ENCODE measurements around the gene PTPRE.
"Not testable (repeated sequence)": the region's sequence is repeated elsewhere in the genome, so short reads cannot be mapped to it uniquely, and the experiment has no call there.

The PTPRE gene

DNA sequence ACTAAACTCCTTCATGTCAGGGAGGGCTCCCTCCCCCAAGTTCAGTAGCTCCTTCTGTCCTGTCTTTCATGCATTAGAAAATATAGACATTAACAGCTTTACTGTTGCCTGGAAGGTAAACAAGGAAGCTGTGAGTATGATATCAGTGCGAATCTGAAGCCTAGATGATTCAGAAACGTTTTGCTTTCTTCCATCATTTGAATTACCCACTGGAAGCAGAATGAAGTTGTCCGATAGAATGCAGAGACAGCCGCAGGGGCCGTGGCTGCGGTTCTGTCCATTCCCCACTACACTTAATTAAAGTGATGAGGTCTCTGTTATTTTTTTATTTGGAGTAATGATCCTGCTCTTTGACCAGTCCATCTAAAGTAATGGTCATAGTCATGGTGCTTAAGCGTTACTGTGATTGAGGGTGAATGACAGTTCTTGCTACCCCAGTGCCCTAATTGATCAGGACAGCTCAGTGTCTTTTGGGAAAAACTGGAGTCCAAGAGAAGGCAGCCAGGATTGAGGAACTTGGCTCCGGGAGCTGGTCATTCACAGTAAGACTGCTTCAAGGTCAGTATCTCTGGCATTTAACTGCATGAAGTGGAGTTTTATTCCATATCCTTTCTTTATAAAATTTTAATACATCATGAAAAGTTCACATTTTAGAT lies 69.9 kb downstream of the PTPRE start:
- Mint-ChIP-seq H3K4me1 (ENCODE audit: low read depth) (peaks cover 6% of the 10 kb centered on the region), H3K4me3 (no peak overlapping the region), H3K36me3 (ENCODE audit: low read depth) (no peaks in the 10 kb centered on the region), H3K9me3 (peaks cover 10% of the 10 kb centered on the region), H3K27ac (no peak overlapping the region), H3K27me3 (peaks cover 45% of the 10 kb centered on the region)
- no peak for DNase-seq

DNA sequence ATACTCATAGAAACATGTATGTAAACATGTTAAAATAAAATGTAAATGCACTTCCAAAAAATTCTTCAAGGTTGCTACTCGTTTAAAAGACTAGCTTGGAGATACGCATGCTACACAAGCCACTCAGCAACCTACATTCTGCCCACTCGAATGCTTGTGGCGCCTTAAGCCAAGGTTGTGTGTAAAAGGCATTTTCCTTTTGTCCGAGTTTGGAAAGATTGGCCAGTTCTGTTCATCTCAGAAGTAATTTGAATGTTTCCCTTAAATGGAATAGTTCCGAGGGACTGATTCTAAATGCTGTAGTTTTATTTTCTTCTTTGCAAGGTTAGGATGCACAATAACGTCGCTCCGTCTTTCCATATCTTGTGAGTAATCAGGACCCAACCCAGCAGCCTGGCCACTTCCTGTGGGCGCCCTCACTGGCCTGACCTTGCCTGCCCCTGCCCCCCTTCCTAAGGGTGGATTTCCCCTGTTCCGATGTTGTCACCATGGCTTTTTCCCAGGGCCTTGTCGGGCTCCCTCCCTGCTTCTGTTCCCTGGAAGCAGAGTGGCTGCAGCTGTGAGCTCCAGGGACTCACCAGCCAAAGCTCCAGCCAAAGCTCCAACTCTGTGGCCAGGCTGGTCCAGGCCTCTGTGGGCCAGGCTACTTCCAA lies 70.6 kb downstream of the PTPRE start:
- no peak overlapping the region for H3K27ac Mint-ChIP-seq

GRCh38 chr10:127978481-127978880 lies 71.6 kb downstream of the PTPRE start:
- no peak overlapping the region for H3K27ac Mint-ChIP-seq

More for the DNA sequence above, 70.6 kb downstream of the PTPRE start:
- Mint-ChIP-seq H3K4me3 (no peak overlapping the region), H3K36me3 (ENCODE audit: low read depth) (no peaks in the 10 kb centered on the region), H3K9me3 (peaks cover 10% of the 10 kb centered on the region), H3K27me3 (peaks cover 45% of the 10 kb centered on the region), H3K4me1 (ENCODE audit: low read depth) (peaks cover 6% of the 10 kb centered on the region)
- DNase-seq: peak; percentile 24

GRCh38 chr10:127979045-127979444 lies 72.1 kb downstream of the PTPRE start:
- no peak overlapping the region for H3K27ac Mint-ChIP-seq
- H3K4me1 Mint-ChIP-seq (ENCODE audit: low read depth): peaks cover 12% of the 10 kb centered on the region
- H3K36me3 Mint-ChIP-seq (ENCODE audit: low read depth): no peaks in the 10 kb centered on the region
- no peak overlapping the region for H3K4me3 Mint-ChIP-seq
- H3K9me3 Mint-ChIP-seq: peaks cover 10% of the 10 kb centered on the region
- peaks cover 34% of the 10 kb centered on the region for H3K27me3 Mint-ChIP-seq
- no peak for DNase-seq

More at GRCh38 chr10:127978481-127978880, 71.6 kb downstream of the PTPRE start:
- DNase-seq: no peak
- peaks cover 10% of the 10 kb centered on the region for H3K9me3 Mint-ChIP-seq
- H3K27me3 Mint-ChIP-seq: peaks cover 40% of the 10 kb centered on the region
- no peak overlapping the region for H3K4me3 Mint-ChIP-seq
- H3K36me3 Mint-ChIP-seq (ENCODE audit: low read depth): no peaks in the 10 kb centered on the region
- H3K4me1 Mint-ChIP-seq (ENCODE audit: low read depth): peaks cover 8% of the 10 kb centered on the region

DNA sequence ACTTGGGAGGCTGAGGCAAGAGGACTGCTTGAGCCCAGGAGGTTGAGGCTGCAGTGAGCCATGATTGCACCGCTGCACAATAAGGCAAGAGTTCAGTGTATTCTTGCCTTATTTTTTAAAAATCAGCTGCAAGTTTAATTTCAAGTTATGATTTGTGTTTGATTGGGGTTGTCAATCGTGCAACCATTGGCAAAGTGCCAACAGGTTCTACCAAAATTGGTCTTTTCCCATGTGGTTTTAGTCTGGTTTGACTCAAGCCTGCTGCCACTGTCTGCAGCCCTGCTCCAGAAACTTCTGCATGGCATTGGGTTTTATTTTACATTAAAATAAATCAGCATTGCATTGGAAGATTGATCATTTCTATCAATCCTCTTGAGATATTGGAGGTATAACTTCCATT lies 72.7 kb downstream of the PTPRE start:
- H3K36me3 Mint-ChIP-seq (ENCODE audit: low read depth): no peaks in the 10 kb centered on the region
- H3K27ac Mint-ChIP-seq: no peak overlapping the region
- H3K4me1 Mint-ChIP-seq (ENCODE audit: low read depth): peaks cover 13% of the 10 kb centered on the region
- peaks cover 10% of the 10 kb centered on the region for H3K9me3 Mint-ChIP-seq
- peaks cover 30% of the 10 kb centered on the region for H3K27me3 Mint-ChIP-seq
- no peak overlapping the region for H3K4me3 Mint-ChIP-seq
- no peak for DNase-seq

GRCh38 chr10:127980898-127981297 lies 74.0 kb downstream of the PTPRE start:
- DNase-seq: no peak
- no peak overlapping the region for H3K27ac Mint-ChIP-seq
- peaks cover 10% of the 10 kb centered on the region for H3K9me3 Mint-ChIP-seq
- no peak overlapping the region for H3K4me3 Mint-ChIP-seq
- peaks cover 17% of the 10 kb centered on the region for H3K27me3 Mint-ChIP-seq
- H3K36me3 Mint-ChIP-seq (ENCODE audit: low read depth): no peaks in the 10 kb centered on the region
- H3K4me1 Mint-ChIP-seq (ENCODE audit: low read depth): peaks cover 16% of the 10 kb centered on the region

DNA sequence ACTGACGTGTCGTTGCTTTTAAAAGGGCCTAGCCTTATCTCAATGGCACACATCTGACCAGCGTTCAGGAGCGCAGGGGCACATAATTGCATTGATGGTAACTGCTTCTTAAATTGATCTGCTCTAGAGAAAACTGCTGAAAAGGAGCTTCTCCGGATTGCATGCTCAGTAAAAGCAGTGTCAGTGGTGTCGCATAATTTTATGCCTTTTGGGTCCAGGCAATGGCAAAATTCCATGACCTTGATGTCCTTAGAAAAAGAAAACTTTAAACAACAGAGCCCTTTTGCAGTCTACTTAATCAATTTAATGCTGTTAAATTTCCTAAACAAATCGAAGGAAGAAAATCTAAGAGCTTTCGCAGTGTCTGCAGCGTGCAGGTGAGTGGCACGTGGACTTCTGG lies 75.7 kb downstream of the PTPRE start:
- Mint-ChIP-seq H3K4me3 (no peak overlapping the region), H3K9me3 (peaks cover 10% of the 10 kb centered on the region), H3K36me3 (ENCODE audit: low read depth) (no peaks in the 10 kb centered on the region), H3K27ac (no peak overlapping the region), H3K4me1 (ENCODE audit: low read depth) (peaks cover 26% of the 10 kb centered on the region), H3K27me3 (peaks cover 2% of the 10 kb centered on the region)
- DNase-seq: no peak

- Mint-ChIP-seq H3K27me3 (no peaks in the 10 kb centered on the region), H3K36me3 (ENCODE audit: low read depth) (no peaks in the 10 kb centered on the region), H3K4me3 (no peak overlapping the region), H3K4me1 (ENCODE audit: low read depth) (peaks cover 24% of the 10 kb centered on the region), H3K27ac (no peak overlapping the region), H3K9me3 (peaks cover 10% of the 10 kb centered on the region)
- no peak for DNase-seq
Measured at GRCh38 chr10:127983344-127984100, 76.6 kb downstream of the PTPRE start.

DNA sequence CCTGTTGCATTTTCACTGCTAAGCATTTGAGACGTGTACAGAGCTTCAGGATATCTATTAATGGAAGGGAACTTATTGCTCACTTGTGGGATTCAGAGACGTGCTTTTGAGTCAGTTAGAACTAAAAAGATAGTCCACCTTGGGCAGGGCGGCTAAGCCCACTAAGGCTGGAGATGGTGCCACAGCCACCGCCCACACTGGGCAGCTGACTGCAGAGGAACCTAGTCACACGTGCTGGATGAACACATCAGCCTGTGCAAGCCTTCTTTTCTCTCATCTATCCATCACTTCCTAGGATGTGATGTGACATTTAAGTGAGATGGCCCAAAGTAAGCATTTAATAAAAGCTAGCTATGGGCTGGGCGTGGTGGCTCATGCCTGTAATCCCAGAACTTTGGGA lies 78.0 kb downstream of the PTPRE start:
- Mint-ChIP-seq H3K9me3 (peaks cover 3% of the 10 kb centered on the region), H3K27ac (no peak overlapping the region), H3K27me3 (no peaks in the 10 kb centered on the region), H3K36me3 (ENCODE audit: low read depth) (no peaks in the 10 kb centered on the region), H3K4me3 (no peak overlapping the region), H3K4me1 (ENCODE audit: low read depth) (peaks cover 32% of the 10 kb centered on the region)
- DNase-seq: no peak

- Mint-ChIP-seq H3K4me3 (no peak overlapping the region), H3K4me1 (ENCODE audit: low read depth) (peaks cover 50% of the 10 kb centered on the region), H3K27ac (peak overlapping the region; percentile 76), H3K27me3 (no peaks in the 10 kb centered on the region), H3K9me3 (no peaks in the 10 kb centered on the region), H3K36me3 (ENCODE audit: low read depth) (no peaks in the 10 kb centered on the region)
- DNase-seq: no peak
Measured at GRCh38 chr10:127986531-127987466, 79.9 kb downstream of the PTPRE start.

DNA sequence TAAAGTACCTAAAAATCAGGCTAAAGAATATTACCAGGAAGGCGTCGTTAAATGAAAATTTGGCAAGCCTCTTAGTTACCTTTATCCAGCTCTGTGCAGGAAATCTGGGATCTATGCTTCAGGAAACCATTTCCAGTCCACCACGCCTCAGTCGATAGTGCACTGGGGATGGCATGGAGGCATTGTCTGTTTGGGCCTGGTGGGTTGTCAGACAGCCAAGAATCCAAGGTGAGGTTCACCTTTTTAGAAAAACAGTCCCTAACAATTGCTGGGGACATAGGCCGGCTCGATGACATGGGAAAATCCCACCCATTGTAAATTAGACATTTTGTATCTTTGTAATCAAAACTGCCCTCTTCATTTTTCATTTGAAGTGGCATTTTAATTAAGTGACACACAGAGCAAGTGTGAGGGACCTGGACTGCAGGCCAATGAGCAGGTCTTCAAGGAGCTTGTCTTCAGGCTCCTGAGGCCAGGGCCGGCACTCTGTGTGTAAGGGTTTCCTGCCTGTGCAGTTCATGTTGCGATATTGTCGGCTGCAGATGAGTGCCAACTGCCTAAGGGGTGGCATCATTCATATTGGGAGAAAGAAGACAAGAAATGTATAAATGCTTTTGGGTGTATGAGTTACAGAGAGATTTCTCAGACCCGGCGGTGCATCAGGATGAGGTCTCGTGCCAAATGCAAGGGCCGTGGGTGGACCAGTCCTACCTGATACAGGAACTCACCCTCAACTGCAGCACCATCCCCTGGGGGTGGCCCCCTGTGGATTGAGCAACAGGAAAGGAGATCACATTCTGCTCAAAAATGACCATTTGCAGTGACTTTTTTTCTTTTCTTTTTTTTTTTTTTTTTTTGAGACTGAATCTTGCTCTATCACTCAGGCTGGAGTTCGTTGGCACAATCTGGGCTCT lies 80.8 kb downstream of the PTPRE start:
- no peaks in the 10 kb centered on the region for H3K27me3 Mint-ChIP-seq
- H3K9me3 Mint-ChIP-seq: no peaks in the 10 kb centered on the region
- peaks cover 59% of the 10 kb centered on the region for H3K4me1 Mint-ChIP-seq (ENCODE audit: low read depth)
- H3K36me3 Mint-ChIP-seq (ENCODE audit: low read depth): no peaks in the 10 kb centered on the region
- H3K4me3 Mint-ChIP-seq: no peak overlapping the region
- H3K27ac Mint-ChIP-seq: no peak overlapping the region
- no peak for DNase-seq

DNA sequence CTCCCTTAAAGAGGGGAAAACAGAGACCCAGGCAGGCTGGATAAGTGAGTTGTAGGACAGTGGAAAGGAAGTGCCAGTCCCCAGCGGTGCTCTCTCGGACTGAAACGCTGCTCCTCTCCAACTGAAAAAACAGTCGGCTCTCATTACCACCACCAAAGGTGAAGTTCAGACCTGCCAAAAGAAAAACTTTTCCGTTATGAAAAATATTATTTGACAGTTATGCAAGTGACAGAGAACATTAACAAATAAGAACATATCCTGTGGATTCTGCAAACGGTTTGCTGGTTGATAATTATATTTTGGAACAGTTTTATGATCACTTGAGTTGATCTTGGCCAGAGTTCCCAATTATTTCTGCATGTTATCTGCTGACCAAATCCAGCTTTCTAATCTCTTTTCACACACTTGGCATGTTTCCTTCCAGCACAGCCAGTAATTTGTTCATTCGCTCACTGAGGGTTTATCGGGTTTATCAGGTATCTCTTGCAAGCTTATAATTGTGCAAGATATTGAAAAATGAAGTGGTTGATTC lies 82.6 kb downstream of the PTPRE start:
- no peak for DNase-seq
- no peak overlapping the region for H3K4me3 Mint-ChIP-seq

GRCh38 chr10:127990132-127990788 lies 83.4 kb downstream of the PTPRE start:
- H3K36me3 Mint-ChIP-seq (ENCODE audit: low read depth); H3K27me3 Mint-ChIP-seq; H3K9me3 Mint-ChIP-seq: not testable (repeated sequence)
- Mint-ChIP-seq H3K4me3 (peak overlapping the region; percentile 47), H3K4me1 (ENCODE audit: low read depth) (peaks cover 57% of the 10 kb centered on the region), H3K27ac (peak overlapping the region; percentile 97)
- DNase-seq: peak; percentile 71

More for the DNA sequence above, 82.6 kb downstream of the PTPRE start:
- Mint-ChIP-seq H3K27ac (peak overlapping the region; percentile 97), H3K4me1 (ENCODE audit: low read depth) (peaks cover 60% of the 10 kb centered on the region), H3K36me3 (ENCODE audit: low read depth) (no peaks in the 10 kb centered on the region), H3K27me3 (no peaks in the 10 kb centered on the region), H3K9me3 (no peaks in the 10 kb centered on the region)
